ENCODE data around the gene TNRC6B.

The TNRC6B gene

DNA sequence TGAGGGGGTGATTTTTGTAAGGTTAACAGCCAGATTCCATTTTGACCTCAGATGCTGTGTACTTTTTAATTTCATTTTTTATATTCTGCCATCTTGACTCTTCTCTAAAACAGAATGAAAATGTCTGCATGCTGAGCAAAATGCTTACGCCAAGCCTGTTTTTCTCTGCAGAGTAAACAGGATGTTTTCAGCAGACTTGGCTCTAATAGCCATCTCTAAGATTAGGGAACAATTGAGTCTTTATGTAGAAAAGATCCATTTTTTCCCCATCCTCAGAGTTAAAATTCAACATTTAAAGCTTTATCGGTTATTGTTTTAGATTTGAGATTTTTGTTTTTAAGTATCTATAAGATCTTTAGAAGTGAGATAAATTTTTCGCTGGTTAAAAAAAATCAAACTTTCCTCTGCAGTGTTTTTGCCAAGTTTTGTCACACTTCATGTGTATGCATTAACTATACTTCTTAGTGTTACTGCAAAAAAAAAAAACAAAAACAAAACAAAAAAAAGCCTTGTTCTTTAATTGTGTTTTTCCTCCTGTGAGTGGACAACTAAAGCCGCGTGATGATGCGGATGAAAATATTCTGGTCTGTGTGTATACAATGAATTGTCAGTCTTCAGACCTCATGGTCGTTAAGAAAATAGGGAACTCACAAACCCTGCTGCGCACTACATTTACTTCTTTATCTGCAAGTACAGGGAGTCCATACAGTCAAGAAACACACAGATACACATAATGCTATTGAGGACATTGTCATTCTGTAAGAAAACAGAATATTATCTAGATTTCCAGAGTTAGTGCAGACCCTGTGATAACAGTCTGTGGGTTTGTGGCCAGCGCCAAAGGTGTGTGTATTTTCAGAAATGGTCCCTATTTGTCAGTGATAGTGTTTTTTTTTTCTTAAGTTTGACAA is 151.1 kb downstream of the TNRC6B start:
- Histone ChIP-seq H3K9me3 (ENCODE audit: low read length) (no peaks in the 10 kb centered on the region), H3K4me3 (ENCODE audit: low read depth, low read length, poor library complexity, severe bottlenecking) (no peak overlapping the region), H3K36me3 (ENCODE audit: insufficient read depth, low read length) (peaks cover 31% of the 10 kb centered on the region; the same call in 1 of the 2 replicates), H3K4me2 (ENCODE audit: low read length) (no peak overlapping the region), H2AFZ (ENCODE audit: low read length) (no peak overlapping the region), H3K79me2 (ENCODE audit: insufficient read depth, low read length) (no peaks in the 10 kb centered on the region), H3K9me2 (ENCODE audit: low read depth, low read length) (no peaks in the 10 kb centered on the region), H3K27ac (ENCODE audit: low read depth, low read length, poor library complexity, severe bottlenecking) (no peak overlapping the region), H4K20me1 (ENCODE audit: insufficient read depth, low read length) (no peaks in the 10 kb centered on the region), H3K27me3 (ENCODE audit: insufficient read depth, low read length) (no peaks in the 10 kb centered on the region), H3F3A (ENCODE audit: insufficient read depth, low read length) (no peaks in the 10 kb centered on the region), H3K9ac (ENCODE audit: low read length) (no peak overlapping the region), H3K4me1 (ENCODE audit: insufficient read depth, low read length, severe bottlenecking) (peaks cover 19% of the 10 kb centered on the region)
- TF ChIP-seq CTCF (IDR thresholded peaks at IDR 0.05; ENCODE audit: low read length) (no peak), EZH2 (IDR thresholded peaks at IDR 0.05; ENCODE audit: borderline replicate concordance, low read length) (no peak)

- H3K4me3 ChIP-seq (ENCODE audit: low read depth, low read length, poor library complexity, severe bottlenecking), result no peak overlapping the region
- H3K27me3 ChIP-seq (ENCODE audit: insufficient read depth, low read length), result no peaks in the 10 kb centered on the region
- H2AFZ ChIP-seq (ENCODE audit: low read length), result no peak overlapping the region
- no peak for TF ChIP-seq CTCF (IDR thresholded peaks at IDR 0.05; ENCODE audit: low read length)
- no peak for TF ChIP-seq EZH2 (IDR thresholded peaks at IDR 0.05; ENCODE audit: borderline replicate concordance, low read length)
- peaks cover 31% of the 10 kb centered on the region; the same call in 1 of the 2 replicates for H3K36me3 ChIP-seq (ENCODE audit: insufficient read depth, low read length)
- H3K4me1 ChIP-seq (ENCODE audit: insufficient read depth, low read length, severe bottlenecking), result peaks cover 19% of the 10 kb centered on the region
- no peaks in the 10 kb centered on the region for H3K79me2 ChIP-seq (ENCODE audit: insufficient read depth, low read length)
- no peaks in the 10 kb centered on the region for H3K9me3 ChIP-seq (ENCODE audit: low read length)
- no peak overlapping the region for H3K27ac ChIP-seq (ENCODE audit: low read depth, low read length, poor library complexity, severe bottlenecking)
- H3F3A ChIP-seq (ENCODE audit: insufficient read depth, low read length), result no peaks in the 10 kb centered on the region
- no peak overlapping the region for H3K4me2 ChIP-seq (ENCODE audit: low read length)
- H3K9me2 ChIP-seq (ENCODE audit: low read depth, low read length), result no peaks in the 10 kb centered on the region
- no peaks in the 10 kb centered on the region for H4K20me1 ChIP-seq (ENCODE audit: insufficient read depth, low read length)
- H3K9ac ChIP-seq (ENCODE audit: low read length), result no peak overlapping the region
Observed at GRCh38 chr22:40329466-40329865, 151.7 kb downstream of the TNRC6B start.

- TF ChIP-seq CTCF (IDR thresholded peaks at IDR 0.05; ENCODE audit: low read length) (no peak), EZH2 (IDR thresholded peaks at IDR 0.05; ENCODE audit: borderline replicate concordance, low read length) (no peak)
- H3K79me2 ChIP-seq (ENCODE audit: insufficient read depth, low read length), result no peaks in the 10 kb centered on the region
- H2AFZ ChIP-seq (ENCODE audit: low read length), result no peak overlapping the region
- no peaks in the 10 kb centered on the region for H3K9me3 ChIP-seq (ENCODE audit: low read length)
- no peak overlapping the region for H3K4me2 ChIP-seq (ENCODE audit: low read length)
- H3K27ac ChIP-seq (ENCODE audit: low read depth, low read length, poor library complexity, severe bottlenecking), result no peak overlapping the region
- H3K9ac ChIP-seq (ENCODE audit: low read length), result no peak overlapping the region
- H3K9me2 ChIP-seq (ENCODE audit: low read depth, low read length), result no peaks in the 10 kb centered on the region
- no peaks in the 10 kb centered on the region for H3F3A ChIP-seq (ENCODE audit: insufficient read depth, low read length)
- peaks cover 18% of the 10 kb centered on the region for H3K4me1 ChIP-seq (ENCODE audit: insufficient read depth, low read length, severe bottlenecking)
- peaks cover 31% of the 10 kb centered on the region; the same call in 1 of the 2 replicates for H3K36me3 ChIP-seq (ENCODE audit: insufficient read depth, low read length)
- H3K27me3 ChIP-seq (ENCODE audit: insufficient read depth, low read length), result no peaks in the 10 kb centered on the region
- no peak overlapping the region for H3K4me3 ChIP-seq (ENCODE audit: low read depth, low read length, poor library complexity, severe bottlenecking)
- no peaks in the 10 kb centered on the region for H4K20me1 ChIP-seq (ENCODE audit: insufficient read depth, low read length)
Observed at GRCh38 chr22:40330086-40330485, 152.4 kb downstream of the TNRC6B start.

Measured in OCI-LY1 (cell line).